ENCODE data around the gene GSE1. TPM values are rescaled to one million over a fixed set of nuclear protein-coding genes. Genes with fewer than 3 reads are reported as not detected.

The GSE1 gene
- total RNA-seq, 2 donors from 2014 or later, result 54.6 to 60.6 TPM

DNA sequence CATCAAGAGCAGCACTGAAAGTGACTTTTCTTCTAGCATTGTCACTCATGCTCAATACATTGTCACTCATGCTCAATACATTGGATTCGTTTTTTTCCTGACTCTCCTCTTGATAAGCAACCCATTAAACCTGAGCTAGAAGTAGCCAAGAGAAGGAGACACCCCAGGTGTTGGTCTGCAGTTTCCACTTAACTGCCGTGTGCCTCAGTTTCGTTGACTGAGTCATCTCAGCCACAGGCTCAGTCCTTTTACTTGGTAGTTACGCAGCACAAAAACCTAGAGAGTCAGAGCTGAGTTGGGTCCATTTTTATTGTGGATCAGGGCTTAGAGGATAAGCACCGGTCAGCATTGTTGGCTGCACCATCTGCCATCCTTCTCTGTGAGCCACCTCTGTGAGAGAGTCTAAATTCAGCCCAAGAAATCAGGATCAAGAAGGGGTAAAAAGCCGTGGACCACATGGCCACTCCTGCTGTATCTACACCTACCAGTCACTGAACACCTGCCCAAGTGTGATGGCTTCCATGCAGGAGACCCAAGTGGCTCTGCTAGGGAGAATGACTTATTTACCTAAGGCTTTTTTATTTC, 64.4 kb downstream of the GSE1 start:
- DNase-seq (no peak), ATAC-seq (no peak)
- intact Hi-C loops (cut with DNase I), result no loop called here

DNA sequence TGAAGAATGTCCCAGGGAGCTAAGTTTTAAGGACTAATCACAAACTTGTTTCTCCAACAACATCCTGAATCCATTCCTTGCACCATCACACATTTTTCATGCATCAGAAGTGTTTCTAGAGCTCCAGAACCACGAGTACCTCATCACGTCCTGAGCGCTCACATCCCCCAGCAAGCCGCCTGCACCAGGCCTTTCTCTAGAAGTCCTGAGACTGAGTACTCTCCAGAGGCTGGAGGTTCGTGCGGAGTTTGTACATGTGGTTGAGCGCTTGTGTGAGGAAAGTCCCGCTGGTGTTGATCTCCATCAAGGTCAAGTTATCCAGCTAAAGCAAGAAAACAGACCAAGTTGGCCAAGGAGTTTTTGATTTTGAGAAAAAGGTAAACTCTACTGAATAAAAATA, 64.9 kb downstream of the GSE1 start:
- intact Hi-C loops (cut with DNase I), result no loop called here
- ATAC-seq (no peak), DNase-seq (no peak)

DNA sequence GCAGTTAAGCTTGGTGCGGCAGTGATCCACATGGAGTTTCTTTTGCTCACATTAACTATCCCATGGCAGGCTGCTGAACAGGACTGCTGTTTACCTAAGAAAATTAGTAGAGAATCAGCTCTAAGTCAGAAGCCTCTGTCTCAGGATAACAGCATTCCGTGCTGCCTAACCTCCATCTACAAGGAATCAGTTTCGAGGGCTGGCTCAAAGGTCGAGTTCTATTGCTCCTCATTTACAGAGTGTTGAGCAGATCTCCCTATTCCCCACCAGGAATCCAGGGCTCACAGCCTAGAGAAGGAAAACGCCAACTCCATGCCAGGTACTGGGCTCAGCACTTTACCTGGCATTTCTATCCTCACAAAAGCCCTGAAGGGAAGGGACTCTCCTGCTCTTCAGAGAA, 65.7 kb downstream of the GSE1 start:
- no peak for ATAC-seq
- no peak for DNase-seq
- intact Hi-C loops (cut with DNase I), result no loop called here

GRCh38 chr16:85679870-85680269, 66.7 kb downstream of the GSE1 start:
- ATAC-seq, result no peak
- intact Hi-C loops (cut with DNase I), result no loop called here
- DNase-seq, result no peak

GRCh38 chr16:85680352-85680944, 67.3 kb downstream of the GSE1 start:
- DNase-seq, result no peak
- ATAC-seq, result no peak
- intact Hi-C loops (cut with DNase I), result no loop called here

- DNase-seq (no peak), ATAC-seq (no peak)
- intact Hi-C loops (cut with DNase I), result no loop called here
Observed at GRCh38 chr16:85681255-85681654, 68.1 kb downstream of the GSE1 start.

DNA sequence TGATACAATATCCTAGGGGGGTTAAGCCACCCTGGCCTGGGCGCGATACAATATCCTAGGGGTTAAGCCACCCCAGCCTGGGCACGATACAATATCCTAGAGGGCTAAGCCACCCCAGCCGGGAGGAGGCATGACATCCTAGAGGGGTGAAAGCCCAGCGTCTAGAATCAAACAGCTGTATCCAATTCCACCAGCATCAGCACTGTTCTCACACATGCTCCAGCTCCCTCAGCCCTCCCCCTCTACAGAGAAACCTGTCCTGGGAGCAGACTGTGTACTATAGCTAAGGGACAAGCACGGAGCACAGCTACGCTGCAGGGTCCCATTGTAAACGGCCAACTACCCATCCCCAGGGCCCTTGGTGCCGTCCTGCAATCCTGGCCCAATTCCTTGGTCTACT, 69.4 kb downstream of the GSE1 start:
- ATAC-seq (no peak), DNase-seq (no peak)
- intact Hi-C loops (cut with DNase I), result no loop called here

DNA sequence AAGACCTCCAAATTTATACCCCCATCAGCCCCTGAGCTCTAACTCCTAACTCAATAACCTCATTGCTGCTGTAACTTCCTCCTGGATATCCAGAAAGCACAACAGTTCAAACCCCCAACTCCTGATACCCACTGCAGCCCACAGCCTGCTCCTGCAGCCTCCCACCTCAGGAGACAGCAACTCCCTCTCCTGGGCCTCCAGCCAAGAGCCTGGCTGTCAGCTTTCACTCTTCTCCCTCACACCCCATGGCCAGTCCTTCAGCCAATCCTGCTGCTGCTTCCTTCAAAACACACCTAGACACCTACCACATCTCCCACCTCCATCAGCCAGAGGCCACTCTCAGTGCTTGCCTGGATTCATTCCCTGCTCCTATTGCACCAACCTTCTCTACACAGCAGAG, 70.2 kb downstream of the GSE1 start:
- ATAC-seq (peak; percentile 20 to 39), DNase-seq (no peak)
- intact Hi-C loops (cut with DNase I), result no loop called here

DNA sequence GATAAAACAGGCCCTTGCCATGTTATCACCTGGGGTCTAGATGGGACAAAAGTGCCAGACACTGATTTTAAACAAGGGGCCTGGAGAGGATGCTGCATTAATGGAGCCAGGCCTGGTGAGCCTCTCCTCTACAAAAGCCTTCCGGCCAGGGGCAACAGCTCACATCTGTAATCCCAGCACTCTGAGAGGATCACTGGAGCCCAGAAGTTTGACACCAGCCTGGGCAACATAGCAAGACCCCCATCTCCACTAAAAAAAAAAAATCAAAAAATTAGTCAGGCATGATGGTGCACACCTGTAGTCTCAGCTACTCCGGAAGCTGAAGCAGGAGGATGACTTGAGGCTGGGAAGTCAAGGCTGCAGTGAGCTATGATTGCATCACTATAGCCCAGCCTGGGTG, 72.1 kb downstream of the GSE1 start:
- DNase-seq, result no peak
- ATAC-seq, result no peak
- intact Hi-C loops (cut with DNase I), result no loop called here

DNA sequence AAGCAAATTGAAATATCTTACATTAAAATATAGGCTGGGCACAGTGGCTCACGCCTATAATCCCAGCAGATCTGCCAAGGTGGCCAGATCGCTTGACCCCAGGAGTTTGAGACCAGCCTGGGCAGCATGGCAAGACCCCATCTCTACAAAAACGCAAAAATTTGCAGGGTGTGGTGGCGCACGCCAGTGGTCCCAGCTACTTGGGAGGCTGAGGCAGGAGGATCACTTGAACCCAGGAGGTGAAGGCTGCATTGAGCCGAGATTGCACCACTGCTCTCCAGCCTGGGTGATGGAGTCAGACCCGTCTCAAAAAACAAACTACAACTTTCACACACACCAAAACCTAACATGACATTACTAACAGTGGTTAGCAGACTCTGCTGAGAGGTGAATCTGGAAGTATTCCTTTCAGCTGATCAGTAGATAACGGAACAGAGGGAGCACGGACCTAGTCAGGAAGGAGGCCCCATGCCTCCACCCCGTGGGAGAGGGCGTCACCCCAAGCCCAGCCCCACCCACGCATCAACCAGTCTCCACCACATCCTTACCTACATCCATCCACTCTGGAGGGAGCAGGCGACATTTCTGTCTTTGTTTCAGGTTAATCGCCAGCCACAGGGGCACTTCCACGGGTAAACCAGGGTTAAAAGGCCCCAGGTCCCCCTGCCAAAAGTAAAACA, 73.9 kb downstream of the GSE1 start:
- ATAC-seq, result no peak
- DNase-seq, result no peak
- intact Hi-C loops (cut with DNase I), result no loop called here

- intact Hi-C loops (cut with DNase I), result no loop called here
- DNase-seq (no peak), ATAC-seq (no peak)
Observed at GRCh38 chr16:85687651-85688471, 74.7 kb downstream of the GSE1 start.

GRCh38 chr16:85688586-85689284, 75.6 kb downstream of the GSE1 start, which contains the start of gene GINS2:
GINS2 (minus strand) TSS chr16:85688954; CDS start chr16:85688898, 56 bp downstream.
- DNase-seq, result peak; percentile 93
- intact Hi-C loops (cut with DNase I), result no loop called here
- peak; percentile 100 for ATAC-seq

DNA sequence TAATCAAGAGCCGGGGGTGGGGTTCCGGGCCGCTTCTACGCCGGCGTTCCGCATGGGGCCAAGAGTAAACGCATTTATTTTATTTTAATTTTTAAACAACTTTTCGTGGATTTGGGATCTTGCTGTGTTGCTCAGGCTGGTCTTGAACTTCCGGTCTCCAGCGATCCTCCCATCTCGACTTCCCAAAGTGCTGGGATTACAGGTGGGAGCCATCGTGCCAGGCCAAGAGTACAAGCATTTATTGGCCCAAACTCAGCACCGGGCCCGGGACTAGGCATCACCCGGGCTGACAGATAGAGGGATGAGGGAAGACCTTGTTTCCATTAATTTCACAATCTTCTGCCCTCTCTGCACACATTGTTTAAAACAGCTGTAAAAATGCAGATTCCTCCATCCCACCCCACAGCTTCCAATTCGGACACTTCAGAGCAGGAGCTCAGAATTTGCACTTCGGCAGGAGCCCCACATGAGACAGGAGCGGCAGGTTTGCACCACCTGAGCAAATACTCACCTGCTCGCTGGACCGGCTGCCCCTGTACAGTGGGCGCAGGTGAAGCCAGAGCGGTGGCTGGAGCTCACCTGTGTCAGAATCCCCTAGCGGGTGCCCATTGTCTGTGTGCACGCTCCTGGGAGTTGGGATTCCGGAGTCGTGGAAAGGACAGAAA, 76.3 kb downstream of the GSE1 start:
- DNase-seq, result no peak
- no peak for ATAC-seq
- intact Hi-C loops (cut with DNase I), result no loop called here

DNA sequence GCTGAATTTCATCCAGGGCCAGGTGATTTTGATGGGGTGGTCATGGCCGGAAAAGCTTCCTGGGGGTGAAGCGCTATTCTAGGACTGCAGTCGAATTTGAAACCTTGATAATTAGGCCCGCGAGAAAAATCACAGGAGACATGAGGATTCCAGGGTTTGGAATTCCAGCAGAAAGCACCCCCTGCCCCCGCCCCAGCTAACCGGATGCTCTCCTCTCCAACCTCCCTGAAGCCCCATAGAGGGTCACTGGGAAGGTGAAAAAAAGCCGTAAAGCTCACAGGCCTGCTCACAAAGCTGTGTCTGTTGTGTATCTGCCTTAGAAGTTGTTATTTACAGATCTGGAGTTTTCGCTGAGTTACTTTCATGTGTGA, 76.8 kb downstream of the GSE1 start:
- ATAC-seq (no peak), DNase-seq (no peak)
- intact Hi-C loops (cut with DNase I), result no loop called here

DNA sequence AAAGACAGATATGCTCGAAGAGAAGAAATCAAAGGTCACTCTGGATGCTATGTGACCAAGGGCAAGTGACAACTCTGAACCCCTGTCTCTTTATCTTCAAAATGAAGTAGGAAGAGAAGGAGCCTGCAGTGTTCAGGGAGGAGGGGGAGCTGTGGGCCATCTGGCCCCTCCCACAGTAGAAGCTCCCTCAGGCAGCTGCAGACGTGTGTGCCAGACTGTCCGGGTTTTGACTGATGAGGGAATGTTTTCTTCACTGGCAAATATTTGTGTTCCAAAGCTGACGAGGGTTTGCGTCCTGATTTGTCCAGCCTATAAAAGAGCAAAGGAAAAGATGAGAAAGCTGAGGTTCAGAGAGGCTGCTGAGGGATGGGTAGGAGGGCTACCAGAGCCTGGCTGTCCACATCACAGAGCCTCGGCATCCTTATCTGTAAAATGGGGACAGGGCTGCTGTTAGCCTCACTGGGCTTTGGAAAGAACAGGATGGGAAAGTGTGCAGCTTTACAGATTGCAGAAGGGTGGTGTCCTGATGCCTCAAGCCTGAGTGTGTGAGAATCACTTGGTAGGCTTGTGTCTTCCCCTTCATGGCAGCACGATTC, 77.4 kb downstream of the GSE1 start:
- no peak for ATAC-seq
- intact Hi-C loops (cut with DNase I), result no loop called here
- no peak for DNase-seq

GRCh38 chr16:85695196-85696128, 82.3 kb downstream of the GSE1 start:
- intact Hi-C loops (cut with DNase I), result no loop called here
- DNase-seq (no peak), ATAC-seq (no peak)

GRCh38 chr16:85696781-85697180, 83.7 kb downstream of the GSE1 start:
- DNase-seq, result no peak

GRCh38 chr16:85697431-85697830, 84.3 kb downstream of the GSE1 start:
- DNase-seq, result no peak
- ATAC-seq, result no peak
- intact Hi-C loops (cut with DNase I), result no loop called here

More at GRCh38 chr16:85696781-85697180, 83.7 kb downstream of the GSE1 start:
- intact Hi-C loops (cut with DNase I), result no loop called here
- ATAC-seq, result no peak
